ENCODE data around the gene CORO7.

The CORO7 gene

GRCh38 chr16:4416200-4417032 lies at the start of gene CORO7:
Gene CORO7 (minus strand): TSS chr16:4416596. CDS start chr16:4416518, 78 bp downstream.
- peak within 1 kb of the TSS; percentile 67 for H3K4me3 ChIP-seq (ENCODE audit: low read depth, low read length)

DNA sequence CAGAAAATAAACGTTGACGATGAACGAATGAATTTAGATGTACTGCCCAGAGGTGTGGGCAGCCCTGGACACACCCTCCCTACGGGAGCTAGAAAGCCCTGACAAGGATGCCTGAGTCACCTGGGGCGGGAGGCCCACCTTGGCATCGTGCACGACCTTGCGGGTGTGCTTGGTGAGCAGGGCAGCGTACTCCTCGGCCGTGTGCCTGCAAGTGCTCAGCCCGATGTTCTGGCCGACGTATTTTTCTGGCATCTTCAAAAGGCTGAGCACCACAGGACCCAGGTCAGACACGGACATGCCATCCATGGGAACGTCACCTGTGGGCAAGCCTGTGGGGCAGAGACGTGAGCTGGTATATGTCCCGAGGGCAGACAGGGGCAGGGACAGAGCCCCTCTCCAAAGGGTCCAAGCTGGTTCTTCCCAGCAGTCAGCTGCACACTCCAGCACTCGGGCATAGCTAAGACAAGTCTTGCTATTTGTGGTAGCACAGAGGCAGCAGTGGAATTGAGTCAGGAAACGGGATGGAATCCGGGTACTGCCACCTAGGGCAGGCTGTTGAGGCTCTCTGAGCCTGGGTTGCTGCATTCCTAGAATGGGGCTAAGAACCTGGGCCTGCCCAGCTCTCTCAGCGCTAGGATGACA lies 47.2 kb upstream of the CORO7 start:
- H3K4me3 ChIP-seq (ENCODE audit: low read depth, low read length): no peak overlapping the region

DNA sequence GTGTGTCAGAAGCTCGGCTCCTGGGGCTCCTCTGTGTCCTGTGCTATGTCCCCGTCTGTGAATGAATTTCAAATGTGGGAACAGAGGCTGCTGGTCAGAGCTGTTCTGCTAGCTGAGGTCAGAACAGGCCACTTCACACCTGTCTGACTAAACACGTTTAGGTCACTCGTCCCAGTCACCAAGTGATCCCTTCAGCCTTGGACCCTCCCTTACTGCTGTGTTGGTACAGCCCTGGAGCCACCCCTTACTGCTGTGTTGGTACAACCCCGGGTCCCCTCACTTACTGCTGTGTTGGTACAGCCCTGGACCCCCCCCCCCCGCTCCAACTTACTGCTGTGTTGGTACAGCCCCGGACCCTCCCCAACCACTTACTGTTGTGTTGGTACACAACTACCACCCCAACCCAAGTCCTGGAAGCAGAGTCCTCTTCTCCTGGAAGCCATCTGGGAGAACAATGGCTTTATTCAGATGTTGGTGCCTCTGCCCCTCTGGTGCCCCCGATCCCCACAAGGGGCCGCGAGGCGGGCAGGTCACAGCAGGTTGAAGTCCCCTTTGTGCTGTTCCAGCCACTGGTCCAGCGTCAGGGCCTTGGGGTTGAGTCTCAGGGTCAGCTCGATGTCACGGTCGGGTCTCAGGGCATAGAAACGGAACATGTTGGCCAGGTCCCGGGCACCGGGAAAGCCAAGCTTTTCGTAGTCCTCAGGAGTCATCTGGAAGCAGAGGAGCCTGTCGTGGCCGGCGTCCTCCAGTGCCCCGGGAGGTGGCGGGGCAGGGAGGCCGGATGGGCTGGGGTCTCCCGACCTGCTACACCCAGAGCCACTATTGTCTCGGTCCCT lies 45.1 kb upstream of the CORO7 start:
- H3K4me3 ChIP-seq (ENCODE audit: low read depth, low read length): no peak overlapping the region

GRCh38 chr16:4460936-4461249 lies 44.5 kb upstream of the CORO7 start:
- no peak overlapping the region for H3K4me3 ChIP-seq (ENCODE audit: low read depth, low read length)

GRCh38 chr16:4455951-4456350 lies 39.6 kb upstream of the CORO7 start:
- H3K4me3 ChIP-seq (ENCODE audit: low read depth, low read length): no peak overlapping the region

DNA sequence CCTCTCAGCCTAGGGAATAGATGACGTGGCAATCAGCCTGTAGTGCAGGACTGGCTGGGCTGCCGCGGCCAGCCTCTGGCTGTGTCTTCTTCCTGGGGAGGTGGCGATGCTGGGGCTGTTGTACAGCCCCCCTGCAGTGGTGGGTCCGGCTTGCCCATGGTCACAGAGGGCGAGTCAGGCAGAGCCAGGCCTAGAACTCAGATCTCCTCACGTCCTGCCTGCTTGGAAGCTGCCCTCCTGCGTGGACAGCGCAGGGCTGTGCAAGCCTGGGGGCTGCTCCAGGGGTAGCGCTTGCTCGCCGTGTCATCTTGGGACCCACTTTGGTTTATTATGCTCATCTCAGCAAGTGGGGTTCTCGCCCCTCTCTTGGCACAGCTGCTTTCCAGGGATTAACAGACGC lies 38.7 kb upstream of the CORO7 start:
- no peak overlapping the region for H3K4me3 ChIP-seq (ENCODE audit: low read depth, low read length)

DNA sequence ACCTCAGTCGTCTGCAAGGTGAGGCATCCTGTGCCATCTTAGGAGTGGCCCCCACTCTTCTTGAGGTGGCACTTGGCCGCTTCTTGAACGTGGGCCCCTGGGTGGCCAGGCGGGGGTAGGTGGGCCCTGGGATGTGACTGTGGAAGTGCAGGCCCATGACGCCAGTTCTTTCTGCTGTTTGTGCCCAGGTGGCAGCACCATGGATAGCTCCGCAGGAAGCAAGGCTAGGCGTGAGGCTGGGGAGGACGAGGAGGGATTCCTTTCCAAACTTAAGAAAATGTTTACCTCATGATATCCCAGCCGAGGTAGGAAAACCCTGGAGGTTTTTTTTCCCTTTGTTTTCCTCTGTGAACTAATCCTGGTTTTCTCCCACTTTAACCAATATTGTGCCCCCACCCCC lies 38.2 kb upstream of the CORO7 start:
- H3K4me3 ChIP-seq (ENCODE audit: low read depth, low read length): no peak overlapping the region

- no peak overlapping the region for H3K4me3 ChIP-seq (ENCODE audit: low read depth, low read length)
These were observed 36.3 kb upstream of the CORO7 start for GRCh38 chr16:4452674-4453073.

GRCh38 chr16:4450931-4451519 lies 34.6 kb upstream of the CORO7 start:
- no peak overlapping the region for H3K4me3 ChIP-seq (ENCODE audit: low read depth, low read length)

GRCh38 chr16:4450430-4450829 lies 34.0 kb upstream of the CORO7 start:
- H3K4me3 ChIP-seq (ENCODE audit: low read depth, low read length): no peak overlapping the region

GRCh38 chr16:4443986-4444385 lies 27.6 kb upstream of the CORO7 start:
- no peak overlapping the region for H3K4me3 ChIP-seq (ENCODE audit: low read depth, low read length)

DNA sequence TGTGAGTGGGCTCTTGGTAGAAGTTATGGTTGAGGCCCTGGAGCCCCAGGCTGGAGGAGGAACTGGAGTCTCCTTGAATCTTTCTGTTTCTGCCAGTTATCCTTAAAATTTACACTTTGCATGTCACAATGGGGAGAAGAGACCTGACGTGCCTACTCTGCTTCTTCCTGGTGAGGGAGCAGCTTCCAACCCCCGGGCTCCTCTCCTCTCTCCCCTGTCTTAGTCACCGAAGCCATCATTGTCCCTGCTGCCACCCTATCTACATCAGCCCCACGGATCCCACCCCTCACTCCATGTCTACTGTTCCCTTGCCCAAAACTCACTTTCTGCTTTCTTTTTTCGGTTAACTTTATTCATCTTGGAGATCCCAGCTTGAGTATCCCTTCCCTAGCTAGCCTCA lies 26.9 kb upstream of the CORO7 start:
- H3K4me3 ChIP-seq (ENCODE audit: low read depth, low read length): no peak overlapping the region

GRCh38 chr16:4442371-4442770 lies 26.0 kb upstream of the CORO7 start:
- H3K4me3 ChIP-seq (ENCODE audit: low read depth, low read length): no peak overlapping the region

DNA sequence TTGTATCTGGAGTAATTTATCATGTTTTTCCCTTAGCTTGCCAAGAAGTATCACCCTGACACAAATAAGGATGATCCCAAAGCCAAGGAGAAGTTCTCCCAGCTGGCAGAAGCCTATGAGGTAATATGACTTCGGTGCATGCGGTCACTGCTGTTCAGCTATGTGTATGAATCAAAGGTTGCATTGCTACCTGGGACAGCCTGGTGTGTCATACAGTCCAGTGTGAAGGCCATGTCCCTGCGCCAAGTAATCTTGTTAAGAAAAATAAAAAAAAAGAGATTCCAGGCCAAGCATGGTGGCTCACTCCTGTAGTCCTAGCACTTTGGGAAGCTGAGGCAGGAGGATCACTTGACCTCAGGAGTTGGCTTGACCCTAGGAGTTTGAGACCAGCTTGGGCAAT lies 21.0 kb upstream of the CORO7 start:
- H3K4me3 ChIP-seq (ENCODE audit: low read depth, low read length): no peak overlapping the region

DNA sequence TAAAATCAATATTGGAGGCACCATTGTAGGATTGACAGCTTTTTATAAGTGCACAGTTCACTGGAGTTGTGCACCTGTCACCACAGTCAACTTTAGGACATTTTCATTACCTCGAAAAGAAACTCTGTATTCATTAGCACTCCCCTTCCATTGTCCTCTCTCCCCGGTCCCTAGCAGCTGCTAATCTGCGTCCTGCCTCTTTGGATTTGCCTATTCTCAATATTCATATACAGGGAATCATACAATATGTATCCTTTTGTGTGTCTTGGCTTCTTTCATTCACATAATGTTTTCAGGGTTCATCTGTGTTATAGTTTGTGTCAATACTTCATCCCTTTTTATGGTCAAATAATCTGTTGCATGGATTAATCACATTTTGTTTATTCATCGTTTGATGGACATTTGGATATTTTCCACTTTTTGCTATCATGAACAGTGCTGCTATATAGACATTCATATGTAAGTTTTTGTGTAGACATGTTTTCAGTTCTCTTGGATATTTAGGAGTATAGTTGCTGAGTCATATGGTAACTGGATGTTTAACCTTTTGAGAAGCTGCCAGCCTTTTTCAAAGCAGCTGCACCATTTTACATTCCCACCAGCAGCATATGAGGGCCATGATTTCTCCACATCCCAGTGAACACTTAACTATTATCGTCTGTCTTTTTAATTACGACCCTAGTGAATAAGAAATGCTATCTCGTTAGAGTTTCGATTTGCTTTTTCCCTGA lies 19.1 kb upstream of the CORO7 start:
- H3K4me3 ChIP-seq (ENCODE audit: low read depth, low read length): no peak overlapping the region

DNA sequence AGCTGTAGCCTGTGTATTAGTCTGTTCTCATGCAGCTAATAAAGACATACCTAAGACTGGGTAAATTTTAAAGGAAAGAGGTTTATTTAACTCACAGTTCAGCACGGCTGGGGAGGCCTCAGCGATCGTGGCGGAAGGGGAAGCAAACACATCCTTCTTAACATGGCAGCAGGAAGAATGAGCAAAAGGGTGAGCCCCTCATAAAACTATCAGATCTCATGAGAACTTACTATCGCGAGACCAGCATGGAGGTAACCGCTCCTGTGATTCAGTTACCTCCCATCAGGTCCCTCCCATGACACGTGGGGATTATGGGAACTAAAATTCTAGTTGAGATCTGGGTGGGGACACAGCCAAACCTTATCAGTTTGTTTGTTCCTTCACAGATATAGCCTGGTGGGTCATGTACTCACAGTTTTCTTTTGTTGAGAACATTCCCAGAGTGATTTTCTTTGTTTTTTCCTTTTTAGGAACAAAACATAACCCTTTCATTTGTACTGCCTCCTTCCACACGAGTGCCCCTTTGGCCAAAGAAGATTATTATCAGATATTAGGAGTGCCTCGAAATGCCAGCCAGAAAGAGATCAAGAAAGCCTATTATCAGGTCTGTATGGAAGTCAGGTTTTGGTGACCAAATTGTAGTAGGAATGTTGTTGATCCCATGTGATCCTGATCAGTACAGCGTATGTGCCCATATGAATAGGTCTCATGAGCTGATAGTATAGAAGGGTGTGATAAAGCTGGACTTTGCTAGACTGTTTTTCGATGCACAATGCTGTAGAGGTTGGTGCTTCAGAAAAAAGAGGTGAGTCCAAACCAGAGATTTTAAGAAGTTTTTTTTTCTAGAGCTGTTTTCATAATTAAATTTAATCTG lies 17.8 kb upstream of the CORO7 start:
- H3K4me3 ChIP-seq (ENCODE audit: low read depth, low read length): no peak overlapping the region

GRCh38 chr16:4433228-4433627 lies 16.8 kb upstream of the CORO7 start:
- no peak overlapping the region for H3K4me3 ChIP-seq (ENCODE audit: low read depth, low read length)

GRCh38 chr16:4431023-4431422 lies 14.6 kb upstream of the CORO7 start:
- H3K4me3 ChIP-seq (ENCODE audit: low read depth, low read length): no peak overlapping the region

DNA sequence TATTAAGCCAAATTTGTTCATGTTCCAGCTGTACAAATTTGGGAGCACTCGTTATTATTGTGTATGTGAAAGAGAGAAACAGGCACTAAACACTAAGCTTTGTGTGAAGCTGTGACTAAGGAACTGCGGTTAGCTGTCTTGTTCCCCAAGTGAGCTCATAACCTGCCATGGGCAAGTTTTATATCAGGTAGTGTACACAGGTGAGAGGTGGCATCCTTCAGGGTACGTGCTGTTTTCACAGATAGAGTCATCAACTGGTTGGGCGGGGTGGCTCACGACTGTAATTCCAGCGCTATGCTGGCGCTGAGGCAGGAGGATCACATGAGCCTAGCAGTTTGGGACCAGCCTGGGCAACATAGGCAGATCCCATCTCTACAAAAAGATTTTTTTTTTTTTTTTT lies 12.1 kb upstream of the CORO7 start:
- no peak overlapping the region for H3K4me3 ChIP-seq (ENCODE audit: low read depth, low read length)

Data from iPS-11a (cell line).